Measurements from ENCODE around the gene KCNS1. TPM values are rescaled to one million over a fixed set of nuclear protein-coding genes. Genes with fewer than 3 reads are reported as not detected.

Gene KCNS1
- total and polyA plus RNA-seq, 2 experiments from 2014 or later: 0.37 to 3.2 TPM

GRCh38 chr20:45118028-45118427, 17.1 kb upstream of the KCNS1 start:
- ATAC-seq (no peak), DNase-seq (ENCODE audit: low spot score) (no peak)
- H3K4me3 ChIP-seq: no peak overlapping the region

More at GRCh38 chr20:45118028-45118427, 17.1 kb upstream of the KCNS1 start:
- no peak for TF ChIP-seq ZNF331 (CRISPR knock-in tag; IDR thresholded peaks at IDR 0.05; ENCODE audit: low read depth)
- no peak for TF ChIP-seq CTCF (conservative IDR thresholded peaks at IDR 0.05; ENCODE audit: low read depth in 2 of 2)
- no peak for TF ChIP-seq STAT1 (IDR thresholded peaks at IDR 0.05; ENCODE audit: unreplicated experiment)
- no peak for TF ChIP-seq ZNF114 (CRISPR knock-in tag; IDR thresholded peaks at IDR 0.05)
- TF ChIP-seq ZNF462 (CRISPR knock-in tag; IDR thresholded peaks at IDR 0.05): no peak
- TF ChIP-seq ETS1 (IDR thresholded peaks at IDR 0.05): no peak
- no peak for TF ChIP-seq REST (IDR thresholded peaks at IDR 0.05; ENCODE audit: unreplicated experiment)
- H3K4me1 ChIP-seq (ENCODE audit: insufficient read depth): peaks cover 4% of the 10 kb centered on the region; the same call in 1 of the 2 replicates
- no peaks in the 10 kb centered on the region for H3K27me3 ChIP-seq (ENCODE audit: insufficient read depth)
- H3K36me3 ChIP-seq (ENCODE audit: insufficient read depth): no peaks in the 10 kb centered on the region
- Mint-ChIP-seq H3K36me3 (ENCODE audit: low read depth) (no peaks in the 10 kb centered on the region), H3K27me3 (ENCODE audit: insufficient read depth, low read depth, poor library complexity) (peaks cover 2% of the 10 kb centered on the region), H3K27ac (no peak overlapping the region), H3K9me3 (no peaks in the 10 kb centered on the region), H3K4me3 (no peak overlapping the region), H3K4me1 (peaks cover 10% of the 10 kb centered on the region; the same call in 2 of the 3 replicates)
- H3F3A ChIP-seq (replicated peaks; ENCODE audit: low read depth): no peaks in the 10 kb centered on the region
- H4K20me1 ChIP-seq (replicated peaks; ENCODE audit: insufficient read depth): no peaks in the 10 kb centered on the region
- H3K9me2 ChIP-seq (ENCODE audit: insufficient read depth): no peaks in the 10 kb centered on the region
- no peaks in the 10 kb centered on the region for H3K79me2 ChIP-seq (replicated peaks; ENCODE audit: insufficient read depth)
- no peak overlapping the region for H3K27ac ChIP-seq (ENCODE audit: low read depth)
- no peak overlapping the region for H2AFZ ChIP-seq
- H3K4me2 ChIP-seq: no peak overlapping the region

Measured in GM23338 (cell line).